Stimulated activated CD8-positive, alpha-beta memory T cell treated with anti-CD3 and anti-CD28 coated beads, Interleukin-15, amount 100 ng/mL, for 1 hour (primary cell): ENCODE data around the gene PLEK.
"Not testable (repeated sequence)": the region's sequence is repeated elsewhere in the genome, so short reads cannot be mapped to it uniquely, and the experiment has no call there.

Experiments
- DNase-seq: peaks from one replicate; pipeline ENCODE4 v3.0.0-alpha.2; 2020; ENCODE audit warnings: low read depth

PLEK gene

DNA sequence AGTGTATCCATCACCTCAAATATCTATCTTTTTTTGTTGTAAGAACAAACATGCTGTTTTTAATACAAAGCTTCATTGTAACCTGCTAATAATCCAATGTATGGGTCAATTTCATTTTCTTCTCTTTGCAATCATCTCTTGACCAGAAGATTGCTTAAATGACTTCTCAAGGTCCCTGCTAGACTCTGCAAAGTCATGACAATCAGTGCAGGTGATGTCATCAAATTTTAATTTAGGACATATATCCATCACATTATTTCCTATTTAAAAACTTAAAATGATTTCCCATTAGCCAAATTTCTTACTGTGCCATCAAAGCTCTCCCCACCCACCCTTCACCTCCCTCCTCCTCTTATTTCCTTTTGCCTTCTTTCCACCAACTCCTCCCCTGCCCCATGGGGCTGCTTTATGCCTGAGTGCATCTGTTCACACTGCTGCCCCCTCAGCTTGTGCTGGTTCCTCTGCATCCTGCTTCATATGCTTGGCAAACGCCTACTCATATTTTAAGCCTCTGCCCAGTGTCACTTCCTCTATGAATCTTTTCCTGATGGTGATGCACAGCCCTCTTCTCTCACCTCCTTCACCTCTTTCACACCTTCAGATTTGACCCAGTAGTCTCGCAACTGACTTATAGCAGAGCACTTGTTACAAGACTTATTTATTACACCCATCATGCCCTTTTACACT is 20.3 kb downstream of the PLEK start:
- no peak for DNase-seq

DNA sequence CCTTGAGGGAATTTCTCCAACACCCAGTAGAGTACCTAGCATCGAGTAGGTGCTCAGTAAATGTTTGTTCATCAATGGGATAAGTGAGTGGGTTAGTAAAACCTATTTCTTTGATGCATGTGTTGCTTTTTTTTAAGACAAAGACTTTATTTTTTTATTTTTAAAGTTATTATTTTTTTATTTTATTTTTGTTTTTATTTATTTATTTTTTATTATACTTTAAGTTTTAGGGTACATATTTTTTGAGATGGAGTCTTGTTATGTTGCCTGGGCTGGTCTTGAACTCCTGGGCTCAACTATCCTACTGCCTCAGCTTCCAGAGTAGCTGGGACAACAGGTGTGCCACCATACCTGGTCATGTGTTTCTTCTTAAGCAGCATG is 20.8 kb downstream of the PLEK start:
- no peak for DNase-seq

DNA sequence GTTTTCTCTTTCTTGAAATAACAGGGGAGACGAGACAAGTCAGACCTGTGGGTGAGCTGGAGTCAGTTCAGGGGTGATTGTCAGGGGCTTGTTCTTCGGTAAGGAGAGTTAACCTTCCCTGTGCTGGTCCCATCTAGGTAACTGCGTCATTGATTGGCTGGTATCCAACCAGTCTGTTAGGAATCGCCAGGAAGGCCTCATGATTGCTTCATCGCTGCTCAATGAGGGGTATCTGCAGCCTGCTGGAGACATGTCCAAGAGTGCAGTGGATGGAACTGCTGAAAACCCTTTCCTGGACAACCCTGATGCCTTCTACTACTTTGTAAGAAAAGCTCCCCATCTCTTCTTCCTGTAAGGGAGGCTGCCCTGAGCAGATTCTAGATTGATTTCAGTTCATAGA is 21.3 kb downstream of the PLEK start:
- DNase-seq: no peak

DNA sequence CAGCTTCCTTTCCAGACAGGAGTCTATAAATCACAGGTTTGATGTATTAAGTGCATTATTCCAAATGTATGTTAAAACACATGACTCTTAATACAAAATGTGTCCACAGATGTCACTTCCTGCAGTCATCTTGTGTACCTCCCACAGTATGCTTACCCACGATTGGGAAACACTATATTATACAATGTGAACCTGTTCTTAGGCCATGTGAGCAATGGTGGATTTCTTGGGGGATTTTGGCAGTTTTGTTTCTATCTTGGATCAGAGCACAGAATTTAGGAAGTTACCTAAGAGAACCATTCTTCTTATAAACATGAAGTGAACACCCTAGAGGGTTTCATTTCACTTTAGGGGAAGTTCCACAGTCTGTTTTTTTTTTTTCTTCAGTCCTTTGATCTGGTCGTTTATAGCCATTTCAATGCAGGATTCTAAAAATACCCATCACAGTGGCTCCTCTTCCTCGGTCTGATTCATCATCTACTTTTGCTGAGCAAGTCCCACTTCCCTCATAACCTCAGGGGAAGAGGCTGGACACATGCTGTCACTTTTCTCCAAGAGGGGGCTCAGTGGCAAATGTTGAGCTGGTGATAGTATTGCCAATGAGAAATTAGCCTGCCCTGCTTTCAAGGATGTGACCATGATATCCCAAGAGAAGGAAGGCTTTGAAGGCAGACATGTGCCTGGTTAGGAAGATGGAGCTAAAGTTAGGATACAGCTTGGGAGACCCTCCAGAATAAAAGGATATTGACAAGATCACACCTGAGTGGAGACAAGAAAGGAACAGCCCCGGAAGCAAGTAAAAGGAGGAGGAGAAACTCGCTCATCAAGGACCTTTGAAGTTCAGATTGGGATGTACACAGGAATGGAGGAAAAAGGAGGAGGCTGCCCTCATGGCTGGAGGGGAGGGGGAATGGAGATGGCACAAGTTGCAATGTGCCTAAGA is 22.6 kb downstream of the PLEK start:
- DNase-seq: no peak

DNA sequence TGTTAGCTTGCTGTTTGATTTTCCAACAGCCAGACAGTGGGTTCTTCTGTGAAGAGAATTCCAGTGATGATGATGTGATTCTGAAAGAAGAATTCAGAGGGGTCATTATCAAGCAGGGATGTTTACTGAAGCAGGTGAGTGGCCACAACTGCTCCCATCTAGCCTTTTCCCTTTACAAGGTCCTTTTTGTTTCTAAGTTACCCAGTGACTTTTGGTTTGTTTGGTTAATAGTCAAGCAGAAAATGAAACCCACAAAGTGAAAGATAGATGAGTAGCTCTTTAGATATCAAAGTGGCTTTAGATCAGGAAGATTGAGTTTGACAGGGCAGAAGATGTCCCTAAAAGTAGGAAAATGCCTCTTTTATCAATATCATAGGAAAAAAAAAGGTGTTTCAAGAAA is 23.3 kb downstream of the PLEK start:
- no peak for DNase-seq

DNA sequence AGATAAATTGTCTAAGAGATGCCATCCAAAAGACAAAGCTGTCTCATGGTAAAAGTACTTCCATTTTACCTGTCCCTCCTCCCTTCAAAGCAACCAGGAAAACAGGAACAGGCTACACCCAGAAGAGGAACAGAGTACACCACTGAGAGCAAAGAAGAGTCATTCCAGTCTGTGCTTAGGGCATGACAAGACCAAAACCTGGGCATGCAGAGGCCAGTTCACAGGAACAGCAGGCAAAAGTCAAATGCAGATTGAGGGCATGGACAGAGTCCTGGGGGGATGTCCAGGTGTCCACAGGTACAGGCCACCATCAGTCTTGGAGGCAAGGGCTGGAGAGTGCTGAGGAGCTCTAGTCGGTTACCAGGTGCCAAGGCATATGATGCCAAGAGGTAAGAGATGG is 23.7 kb downstream of the PLEK start:
- DNase-seq: no peak

DNA sequence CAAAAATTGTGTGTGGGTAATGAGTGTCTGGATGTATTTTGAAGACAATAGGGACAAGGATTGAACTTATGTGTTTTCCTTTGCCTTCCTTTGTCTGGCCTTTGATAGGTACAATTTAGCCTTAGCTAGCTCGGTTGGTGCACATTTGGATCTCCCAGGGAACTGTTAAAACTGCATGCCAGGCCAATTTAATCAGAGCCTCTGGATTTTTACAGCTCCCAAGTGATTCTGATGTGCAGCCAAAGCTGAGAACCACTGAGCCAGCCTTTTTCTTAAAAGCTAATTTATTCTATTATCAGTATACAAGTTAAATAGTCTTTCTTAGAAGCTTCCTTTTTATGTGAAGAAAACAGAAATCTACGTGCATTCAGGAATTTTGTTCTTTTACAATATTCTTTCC is 25.0 kb downstream of the PLEK start:
- DNase-seq: no peak

DNA sequence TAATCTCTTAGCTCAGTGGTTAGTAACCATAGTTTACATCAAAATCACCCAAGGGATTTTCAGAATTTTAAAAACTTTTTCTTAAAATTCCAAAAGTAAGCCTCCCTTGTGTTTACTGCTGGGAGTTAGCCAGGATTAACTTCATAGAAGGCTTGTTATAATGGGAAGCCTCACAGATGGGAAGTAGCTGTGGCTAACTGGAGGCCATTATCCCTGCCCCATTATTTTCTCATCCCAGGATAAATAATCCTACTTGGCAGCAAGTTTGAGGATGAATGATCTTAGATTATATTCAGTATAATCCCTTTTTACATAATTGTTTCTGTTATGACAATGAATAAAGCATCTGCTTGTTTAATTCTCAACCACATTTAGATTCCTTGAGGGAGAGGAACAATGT is 25.5 kb downstream of the PLEK start:
- no peak for DNase-seq

DNA sequence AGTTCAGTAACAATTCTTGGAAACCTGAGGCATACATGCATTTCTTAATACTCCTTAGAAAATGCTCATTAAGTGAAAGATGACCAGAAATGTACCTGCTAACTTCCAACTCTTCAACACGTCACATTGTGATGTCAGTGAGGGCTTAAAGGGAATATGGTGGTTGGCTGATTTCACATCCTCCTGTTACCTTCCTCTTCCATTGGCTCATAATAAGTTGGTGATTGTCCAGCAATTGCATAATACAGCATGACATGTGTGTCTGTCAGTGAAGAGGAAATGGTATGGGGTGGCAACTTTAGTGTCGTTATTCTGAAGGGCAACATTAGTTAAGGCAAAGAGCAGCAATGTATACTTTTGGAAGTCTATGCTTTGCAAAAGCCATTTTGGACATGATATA is 26.0 kb downstream of the PLEK start:
- DNase-seq: no peak

DNA sequence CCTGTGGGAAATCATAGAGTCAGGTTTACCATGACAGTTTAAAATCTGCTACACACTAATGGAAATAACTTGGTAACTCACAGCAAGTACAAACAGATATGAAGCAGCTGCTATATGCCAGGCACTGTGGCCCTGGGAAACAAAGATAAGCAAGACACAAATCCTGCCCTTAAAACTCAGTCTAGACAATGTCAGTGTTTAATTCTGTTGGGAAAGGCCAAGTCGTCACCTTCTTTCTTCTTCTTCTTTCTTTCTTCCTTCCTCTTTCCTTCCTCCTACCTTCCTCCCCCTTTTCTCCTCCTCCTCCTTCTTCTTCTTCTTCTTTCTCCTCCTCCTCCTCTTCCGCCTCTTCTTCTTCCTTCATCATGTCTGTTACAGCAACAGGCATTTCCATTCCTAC is 26.8 kb downstream of the PLEK start:
- no peak for DNase-seq

DNA sequence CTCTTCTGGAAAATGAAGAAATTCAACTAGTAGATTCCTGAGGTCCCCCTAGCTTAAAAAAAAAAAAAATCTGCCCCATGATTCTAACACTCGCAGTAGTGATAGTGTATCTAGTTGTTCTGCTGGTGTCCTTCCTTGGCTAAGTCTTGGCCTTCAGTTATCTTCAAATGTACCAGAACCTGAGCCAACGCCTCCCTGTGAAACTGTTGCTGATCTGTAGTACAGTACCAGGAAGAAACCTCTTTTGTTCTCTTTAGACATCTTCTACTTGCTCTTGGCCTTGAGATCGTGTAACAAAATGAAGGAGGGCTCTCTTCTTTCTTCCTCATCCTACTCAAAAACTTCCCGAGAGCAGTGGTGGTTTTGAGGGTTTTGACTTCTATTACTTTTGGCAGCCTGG is 31.0 kb downstream of the PLEK start:
- no peak for DNase-seq

DNA sequence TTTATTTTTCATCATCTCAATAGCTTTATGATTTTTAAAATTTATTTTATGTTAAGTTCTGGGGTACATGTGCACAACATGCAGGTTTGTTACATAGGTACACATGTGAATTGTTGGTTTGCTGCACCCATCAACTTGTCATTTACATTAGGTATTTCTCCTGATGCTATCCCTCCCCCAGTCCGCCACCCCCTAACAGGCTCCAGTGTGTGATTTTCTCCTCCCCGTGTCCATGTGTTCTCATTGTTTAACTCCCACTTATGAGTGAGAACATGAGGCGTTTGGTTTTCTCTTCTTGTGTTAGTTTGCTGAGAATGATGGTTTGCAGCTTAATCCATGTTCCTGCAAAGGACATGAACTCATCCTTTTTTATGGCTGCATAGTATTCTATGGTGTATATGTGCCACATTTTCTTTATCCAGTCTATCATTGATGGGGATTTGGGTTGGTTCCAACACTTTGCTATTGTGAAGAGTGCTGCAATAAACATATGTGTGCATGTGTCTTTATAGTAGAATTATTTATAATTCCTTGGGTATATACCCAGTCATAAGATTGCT is 32.7 kb downstream of the PLEK start:
- not testable (repeated sequence) for DNase-seq

DNA sequence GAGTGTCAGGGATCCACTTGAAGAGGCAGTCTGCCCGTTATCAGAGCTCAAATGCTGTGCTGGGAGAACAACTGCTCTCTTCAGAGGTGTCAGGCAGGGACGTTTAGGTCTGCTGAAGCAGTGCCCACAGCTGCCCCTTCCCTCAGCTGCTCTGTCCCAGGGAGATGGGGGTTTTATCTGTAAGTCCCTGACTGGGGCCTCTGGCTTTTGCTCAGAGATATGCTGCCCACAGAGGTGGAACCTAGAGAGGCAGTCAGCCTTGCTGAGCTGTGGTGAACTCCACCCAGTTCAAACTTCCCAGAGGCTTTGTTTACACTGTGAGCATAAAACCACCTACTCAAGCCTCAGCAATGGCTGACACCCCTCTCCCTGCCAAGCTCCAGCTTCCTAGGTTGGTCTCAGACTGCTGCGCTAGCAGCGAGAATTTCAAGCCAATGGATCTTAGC is 38.1 kb downstream of the PLEK start:
- no peak for DNase-seq

DNA sequence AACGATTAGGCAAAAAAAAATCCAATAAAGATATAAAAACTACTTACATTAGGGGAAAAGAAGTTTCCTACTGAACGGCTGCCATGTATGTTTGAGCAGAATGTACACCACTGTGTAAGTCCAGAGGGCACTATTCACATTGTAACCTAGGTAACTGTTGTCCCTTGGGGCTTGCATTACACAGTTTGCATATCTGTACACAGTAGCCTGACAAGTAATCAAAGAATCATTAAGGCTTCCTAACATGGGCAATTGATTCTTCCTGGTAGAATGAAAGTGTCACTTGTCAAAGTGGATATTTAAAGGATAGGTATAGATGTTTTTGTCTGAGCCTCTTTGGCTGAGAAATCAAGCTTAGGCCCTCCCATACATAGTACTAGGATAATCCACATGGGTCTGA is 39.1 kb downstream of the PLEK start:
- DNase-seq: no peak

DNA sequence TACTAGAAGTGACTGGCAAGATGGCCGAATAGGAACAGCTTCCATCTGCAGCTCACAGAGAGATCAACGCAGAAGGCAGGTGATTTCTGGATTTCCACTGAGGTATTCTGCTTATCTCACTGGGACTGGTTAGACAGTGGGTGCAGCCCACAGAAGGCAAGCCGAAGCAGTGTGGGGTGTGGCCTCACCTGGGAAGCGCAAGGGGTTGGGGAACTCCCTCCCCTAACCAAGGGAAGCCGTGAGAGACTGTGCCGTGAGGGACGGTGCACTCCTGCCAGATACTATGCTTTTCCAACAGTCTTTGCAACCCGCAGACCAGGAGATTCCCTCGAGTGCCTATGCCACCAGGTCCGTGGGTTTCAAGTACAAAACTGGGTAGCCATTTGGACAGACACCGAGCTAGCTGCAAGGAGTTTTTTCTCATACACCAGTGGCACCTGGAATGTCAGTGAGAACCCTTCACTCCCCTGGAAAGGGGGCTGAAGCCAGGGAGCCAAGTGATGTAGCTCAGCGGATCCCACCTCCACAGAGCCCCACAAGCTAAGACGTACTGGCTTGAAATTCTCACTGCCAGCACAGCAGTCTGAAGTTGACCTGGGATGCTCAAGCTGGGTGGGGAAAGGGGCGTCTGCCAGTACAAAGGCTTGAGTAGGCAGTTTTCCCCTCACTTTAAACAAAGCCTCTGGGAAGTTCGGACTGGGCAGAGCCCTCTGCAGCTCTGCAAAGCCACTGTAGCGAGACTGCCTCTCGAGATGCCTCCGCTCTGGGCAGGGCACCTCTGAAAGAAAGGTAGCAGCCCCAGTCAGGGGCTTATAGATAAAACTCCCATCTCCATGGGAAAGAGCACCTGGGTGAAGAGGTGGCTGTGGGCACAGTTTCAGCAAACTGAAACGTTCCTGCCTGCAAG is 40.1 kb downstream of the PLEK start:
- no peak for DNase-seq

DNA sequence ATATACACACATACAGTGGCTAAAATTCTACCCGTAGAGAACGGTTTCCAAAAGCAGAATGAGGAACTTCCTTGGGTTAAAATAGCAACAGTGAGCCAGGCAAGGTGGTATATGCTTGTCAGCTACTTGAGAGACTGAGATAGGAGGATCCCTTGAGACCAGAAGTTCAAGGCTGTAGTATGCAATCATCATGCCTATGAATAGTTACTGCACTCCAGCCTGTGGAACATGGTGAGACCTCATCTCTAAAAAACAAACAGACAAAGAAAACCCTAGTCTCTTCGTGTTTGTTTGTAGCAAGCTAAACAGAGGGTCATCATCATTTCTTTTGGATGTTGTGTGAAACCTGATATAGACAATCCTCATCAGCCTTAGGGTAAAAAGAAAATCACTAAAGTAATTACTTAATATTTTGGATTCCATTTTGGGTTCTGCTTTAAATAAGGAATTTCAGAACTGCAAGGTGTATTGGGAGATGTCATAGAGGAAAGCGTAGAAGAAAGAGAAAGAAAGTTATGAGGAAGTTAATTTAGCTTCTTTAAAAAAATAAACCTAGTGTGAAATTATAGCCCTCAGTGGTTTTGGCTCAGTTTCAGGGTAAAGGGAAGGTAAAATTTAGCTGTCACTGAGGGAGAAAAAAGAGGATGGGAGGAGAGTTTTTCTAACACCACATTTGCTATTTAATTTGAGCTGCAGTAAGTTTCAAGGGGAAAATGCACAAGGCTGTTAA is 46.5 kb downstream of the PLEK start:
- no peak for DNase-seq

DNA sequence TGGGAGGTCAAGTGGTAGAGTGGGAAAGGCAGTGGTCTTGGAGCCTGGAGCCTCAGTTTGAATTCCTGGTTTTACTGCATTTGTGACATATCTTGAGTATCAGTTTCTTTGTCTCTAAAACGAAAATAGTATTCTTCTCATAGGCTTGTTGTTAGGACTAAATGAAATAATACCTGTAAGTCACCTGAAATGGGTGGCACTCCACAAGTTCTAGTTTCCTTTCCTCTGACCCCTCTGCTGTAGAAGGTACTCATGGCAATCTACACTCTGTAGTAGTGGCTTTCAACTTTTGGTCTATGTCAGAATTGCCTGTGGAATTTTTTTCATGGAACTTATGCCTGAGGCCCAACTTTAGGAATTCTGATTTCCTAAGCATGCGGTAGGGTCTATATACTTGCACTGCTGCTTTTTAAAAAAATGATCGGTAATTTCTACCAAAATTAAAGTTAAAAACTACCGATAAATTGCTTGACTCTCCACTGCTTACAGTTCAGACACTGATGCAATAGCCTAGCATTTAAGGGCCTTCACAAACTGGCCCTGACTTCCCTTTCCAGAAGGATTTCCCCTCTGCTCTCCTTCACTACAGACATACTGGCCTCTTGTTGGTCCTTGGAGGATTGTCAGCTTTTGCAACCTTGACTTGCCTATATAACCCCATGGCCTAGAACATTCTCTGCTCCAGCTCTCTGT is 47.2 kb downstream of the PLEK start:
- DNase-seq: no peak

DNA sequence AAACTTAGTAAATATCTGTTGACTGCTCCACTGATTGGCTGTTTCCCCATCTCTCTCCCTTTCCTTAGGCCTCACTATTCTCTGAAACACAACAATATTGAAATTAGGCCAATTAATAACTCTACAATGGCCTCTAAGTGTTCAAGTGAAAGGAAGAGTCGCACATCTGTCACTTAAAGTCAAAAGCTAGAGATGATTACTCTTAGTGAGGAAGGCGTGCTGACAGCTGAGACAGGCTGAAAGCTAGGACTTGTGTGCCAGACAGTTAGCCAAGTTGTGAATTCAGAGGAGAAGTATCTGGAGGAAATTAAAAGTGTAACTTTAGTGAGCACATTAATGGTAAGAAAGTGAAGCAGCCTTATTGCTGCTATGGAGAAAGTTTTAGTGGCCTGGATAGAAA is 48.4 kb downstream of the PLEK start:
- no peak for DNase-seq

DNA sequence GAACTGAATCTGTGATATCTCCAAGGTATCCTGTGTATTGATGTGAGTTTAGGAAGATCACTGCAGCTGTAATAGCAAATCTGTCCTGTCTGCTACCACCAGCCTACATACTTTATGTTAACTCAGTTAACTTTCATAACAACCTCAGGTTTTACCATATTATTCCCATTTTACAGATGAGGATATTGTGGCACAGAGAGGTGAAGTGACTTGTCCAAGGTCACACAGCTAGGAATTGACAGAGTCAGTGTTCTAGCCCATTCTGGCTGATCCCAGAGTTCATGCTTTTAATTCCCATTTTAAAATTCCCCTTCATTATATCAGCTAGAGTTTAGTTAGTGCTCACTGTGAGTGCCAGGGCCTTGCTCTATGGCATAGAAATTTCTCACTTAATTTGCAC is 49.4 kb downstream of the PLEK start:
- no peak for DNase-seq

DNA sequence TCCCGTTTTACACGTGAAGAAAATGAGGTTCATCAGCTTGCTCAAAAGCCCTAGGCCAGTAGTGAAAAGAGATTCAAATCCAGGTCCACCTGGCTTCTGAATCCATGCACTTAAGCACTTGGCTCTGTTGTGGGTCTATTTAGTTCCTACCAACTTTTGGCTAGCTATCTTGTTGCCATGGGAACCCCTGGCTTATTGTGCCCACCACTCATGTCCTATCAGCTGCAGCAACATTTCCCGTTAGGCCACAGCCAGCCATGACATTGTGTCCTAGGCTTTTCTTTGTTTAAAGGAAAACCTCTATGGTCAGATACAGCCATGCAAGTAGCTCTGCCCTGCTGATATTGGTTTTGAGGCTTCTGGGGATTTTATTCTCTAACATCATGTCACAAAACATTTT is 49.8 kb downstream of the PLEK start:
- DNase-seq: no peak

DNA sequence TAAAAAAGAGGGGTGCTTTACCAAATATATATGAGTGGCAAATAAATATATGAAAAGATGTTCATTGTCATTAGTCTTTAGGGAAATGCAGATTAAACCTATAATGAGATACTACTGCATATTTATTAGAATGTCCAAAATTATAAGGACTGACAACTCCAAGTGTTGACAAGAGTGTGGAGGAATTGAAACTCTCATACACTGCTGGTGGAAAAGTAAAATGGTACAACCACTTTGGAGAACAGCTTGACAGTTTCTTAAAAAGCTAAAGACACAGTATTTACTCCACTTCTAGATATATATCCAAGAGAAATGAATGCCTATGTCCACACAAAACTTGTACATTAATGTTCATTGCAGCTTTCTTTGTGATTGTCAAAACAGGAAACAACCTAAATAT is 50.4 kb downstream of the PLEK start:
- DNase-seq: no peak
